ENCODE data around the gene LBHD2. TPM values are rescaled to one million over a fixed set of nuclear protein-coding genes. Genes with fewer than 3 reads are reported as not detected.

LBHD2 gene
- total RNA-seq, 1 donor from 2014 or later = not detected

DNA sequence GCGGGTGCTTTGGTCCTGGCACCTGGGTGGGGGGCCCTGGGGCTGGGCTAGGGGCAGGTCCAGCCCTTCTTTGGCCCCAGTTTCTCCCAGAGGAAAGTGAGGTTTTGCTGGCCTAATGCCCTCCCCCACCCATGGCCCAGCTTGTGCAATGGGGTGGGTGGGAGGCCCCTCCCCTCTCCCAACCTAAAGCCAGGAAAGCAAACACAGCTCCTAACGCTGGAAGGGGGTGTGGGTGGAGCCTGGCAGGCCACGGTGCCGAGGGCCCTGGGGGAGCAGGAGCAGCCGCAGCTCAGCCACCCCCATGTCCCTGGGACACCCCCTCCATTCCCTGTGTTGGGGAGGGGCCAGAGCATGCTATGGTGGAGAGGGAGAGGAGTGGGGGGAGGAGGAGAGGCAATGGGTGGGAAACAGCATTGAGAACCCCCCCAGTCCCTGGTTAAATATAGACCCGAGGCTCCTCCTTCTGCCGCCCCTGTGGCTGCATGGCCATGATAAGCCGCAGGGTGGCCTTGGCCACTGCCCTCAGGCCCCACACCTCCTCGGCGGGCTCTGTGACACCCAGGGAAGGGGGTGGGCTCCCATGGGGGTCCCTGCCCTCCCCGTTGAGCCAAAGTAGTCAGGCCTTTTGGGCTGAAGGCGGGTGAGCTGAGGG, 15.2 kb downstream of the LBHD2 start:
- no peaks in the 10 kb centered on the region for H3K9me3 Mint-ChIP-seq
- no peak overlapping the region for H3K27ac Mint-ChIP-seq
- no peaks in the 10 kb centered on the region for H3K4me1 Mint-ChIP-seq (ENCODE audit: low read depth)
- DNase-seq (ENCODE audit: low spot score) = no peak
- no peaks in the 10 kb centered on the region for H3K36me3 Mint-ChIP-seq (ENCODE audit: low read depth)
- intact Hi-C loops (cut with micrococcal nuclease) = no loop called here
- peaks cover 26% of the 10 kb centered on the region for H3K27me3 Mint-ChIP-seq (ENCODE audit: insufficient read depth)
- no peak overlapping the region for H3K4me3 Mint-ChIP-seq

DNA sequence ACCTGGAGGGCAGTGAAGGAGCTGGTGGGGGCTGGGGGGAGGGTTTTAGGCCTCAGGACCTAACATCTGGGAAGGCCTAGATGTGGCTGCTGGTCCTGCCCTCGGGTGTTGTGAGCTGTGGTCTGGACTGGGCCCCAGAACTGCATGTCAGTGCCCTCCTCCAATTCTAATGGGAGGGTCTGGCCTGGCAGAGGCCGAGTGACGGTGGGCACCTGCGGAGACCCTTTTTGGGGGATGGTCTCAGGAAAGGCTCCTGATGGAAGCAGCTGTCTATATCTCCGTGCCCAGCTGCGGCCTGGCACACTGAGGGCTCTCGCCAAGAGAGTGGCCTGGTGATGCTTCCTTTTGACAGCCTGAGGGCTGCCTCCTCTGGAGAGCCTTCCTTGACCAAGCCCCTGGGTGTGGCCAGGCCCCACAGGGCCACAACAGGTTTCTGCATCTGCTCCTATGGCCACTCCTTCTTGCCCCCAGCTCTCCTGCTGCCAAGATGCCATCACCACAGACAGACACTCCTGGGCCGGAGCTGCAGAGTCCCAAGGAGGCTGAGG, 15.8 kb downstream of the LBHD2 start:
- H3K36me3 Mint-ChIP-seq (ENCODE audit: low read depth) = no peaks in the 10 kb centered on the region

DNA sequence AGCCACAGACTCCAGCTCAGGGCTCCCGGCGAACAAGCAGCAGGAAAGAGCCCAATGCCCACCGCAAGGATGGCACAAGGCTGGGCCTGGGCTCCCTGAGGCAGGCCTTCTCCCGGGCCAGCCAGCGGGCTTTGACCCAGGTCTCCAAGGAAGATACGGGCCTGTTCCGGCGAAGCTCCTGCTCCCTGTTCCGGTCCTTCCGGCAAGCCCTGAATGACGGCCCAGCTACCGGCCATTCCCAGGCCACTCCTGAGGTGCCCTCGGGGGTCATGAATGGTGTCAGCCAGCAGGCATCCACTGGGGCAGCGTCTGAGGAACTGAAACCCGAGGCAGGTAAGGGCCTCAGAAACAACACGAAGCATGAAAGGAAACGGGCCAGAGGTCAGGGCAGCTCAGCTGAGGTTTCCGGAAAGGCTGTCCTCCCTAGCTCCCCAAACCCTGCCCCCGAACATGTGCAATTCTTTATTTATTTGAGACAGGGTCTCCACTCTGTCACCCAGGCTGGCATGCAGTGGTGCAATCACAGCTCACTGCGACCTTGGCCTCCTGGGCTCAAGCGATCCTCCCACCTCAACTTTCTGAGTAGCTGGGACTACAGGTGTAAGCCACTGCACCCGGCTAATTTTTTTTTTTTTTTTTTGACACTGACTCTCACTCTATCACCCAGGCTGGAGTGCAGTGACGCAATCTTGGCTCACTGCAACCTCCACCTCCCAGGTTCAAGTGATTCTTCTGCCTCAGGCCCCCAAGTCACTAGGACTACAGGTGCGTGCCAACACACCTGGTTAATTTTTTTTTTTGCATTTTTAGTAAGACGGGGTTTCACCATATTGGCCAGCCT, 16.5 kb downstream of the LBHD2 start:
- Mint-ChIP-seq H3K4me3 (no peak overlapping the region), H3K27me3 (ENCODE audit: insufficient read depth) (peaks cover 32% of the 10 kb centered on the region), H3K27ac (no peak overlapping the region), H3K4me1 (ENCODE audit: low read depth) (peaks cover 5% of the 10 kb centered on the region), H3K36me3 (ENCODE audit: low read depth) (no peaks in the 10 kb centered on the region), H3K9me3 (no peaks in the 10 kb centered on the region)
- intact Hi-C loops (cut with micrococcal nuclease) = no loop called here
- DNase-seq (ENCODE audit: low spot score) = no peak

More for the DNA sequence above, 15.8 kb downstream of the LBHD2 start:
- H3K9me3 Mint-ChIP-seq = no peaks in the 10 kb centered on the region
- DNase-seq (ENCODE audit: low spot score) = no peak
- H3K4me1 Mint-ChIP-seq (ENCODE audit: low read depth) = no peaks in the 10 kb centered on the region
- intact Hi-C loops (cut with micrococcal nuclease) = no loop called here
- H3K4me3 Mint-ChIP-seq = no peak overlapping the region
- H3K27me3 Mint-ChIP-seq (ENCODE audit: insufficient read depth) = peaks cover 27% of the 10 kb centered on the region
- no peak overlapping the region for H3K27ac Mint-ChIP-seq

DNA sequence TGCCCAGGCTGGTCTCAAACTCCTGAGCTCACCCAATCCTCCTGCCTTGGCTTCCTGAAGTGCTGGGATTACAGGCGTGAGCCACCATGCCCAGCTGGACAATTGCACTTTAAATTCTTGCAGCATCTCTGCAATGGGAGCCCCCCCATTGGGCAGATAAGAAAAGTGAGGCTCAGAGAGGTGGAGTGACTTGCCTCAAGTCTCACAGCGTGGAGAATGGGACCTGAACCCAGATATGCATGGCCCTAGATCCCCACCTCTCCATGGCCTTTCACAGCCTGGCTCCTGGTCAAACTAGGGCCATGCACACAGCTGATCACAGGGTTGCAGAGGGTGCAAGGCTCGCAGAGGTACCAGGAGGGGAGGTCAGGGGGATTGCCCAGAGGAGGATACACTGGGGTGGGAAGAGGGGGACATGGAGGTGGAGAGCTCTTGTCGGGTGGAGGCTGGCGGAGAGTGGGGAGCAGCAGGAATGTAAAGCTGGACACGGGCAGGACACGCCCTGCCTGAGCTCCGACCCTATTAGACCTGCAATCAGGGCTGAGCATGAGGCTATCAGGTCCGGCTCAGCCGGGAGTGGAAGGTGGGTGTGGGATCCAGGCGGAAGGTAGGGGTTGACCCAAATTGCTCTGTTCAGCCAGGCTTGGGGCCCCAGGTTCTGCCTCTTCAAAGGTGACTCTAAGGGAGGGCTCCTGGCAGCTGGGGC, 17.4 kb downstream of the LBHD2 start:
- intact Hi-C loops (cut with micrococcal nuclease) = no loop called here
- Mint-ChIP-seq H3K36me3 (ENCODE audit: low read depth) (no peaks in the 10 kb centered on the region), H3K4me3 (no peak overlapping the region), H3K9me3 (no peaks in the 10 kb centered on the region), H3K4me1 (ENCODE audit: low read depth) (peaks cover 5% of the 10 kb centered on the region), H3K27ac (no peak overlapping the region), H3K27me3 (ENCODE audit: insufficient read depth) (peaks cover 33% of the 10 kb centered on the region)
- no peak for DNase-seq (ENCODE audit: low spot score)

DNA sequence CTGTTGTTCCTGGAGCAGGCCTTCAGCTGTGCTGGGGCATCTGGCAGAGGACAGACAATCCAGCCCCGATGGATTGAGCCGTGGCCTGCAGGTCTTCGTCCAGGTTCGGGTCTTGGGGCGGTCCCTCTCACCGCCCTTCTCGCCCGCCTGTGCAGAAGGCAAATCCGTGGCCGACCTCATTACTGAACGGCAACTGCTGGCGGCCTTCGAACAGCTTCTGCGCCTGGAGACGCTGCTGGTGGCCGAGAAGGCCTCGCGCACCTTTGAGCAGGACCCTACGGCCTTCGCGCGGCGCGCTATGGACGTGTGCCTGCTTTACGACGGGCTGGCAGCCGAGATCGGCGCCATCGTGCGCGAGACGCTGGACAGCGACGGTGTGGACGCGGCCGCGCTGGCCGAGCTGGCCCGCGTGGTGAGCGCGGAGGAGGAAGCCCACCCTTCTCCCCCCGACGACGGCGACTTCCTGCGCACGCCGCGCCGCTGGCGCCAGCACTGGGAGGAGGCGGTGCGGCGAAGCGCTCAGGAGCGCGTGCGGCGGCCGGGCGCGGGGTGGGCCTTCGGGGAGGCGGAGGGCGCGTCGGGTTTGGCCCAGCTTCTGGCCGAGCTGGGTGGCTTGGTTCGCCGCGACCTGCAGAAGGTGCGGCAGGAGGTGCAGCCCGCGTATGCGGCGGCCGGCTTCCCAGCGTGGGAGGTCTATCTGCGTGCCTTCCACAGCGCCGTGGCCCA, 18.1 kb downstream of the LBHD2 start:
- Mint-ChIP-seq H3K4me1 (ENCODE audit: low read depth) (peaks cover 5% of the 10 kb centered on the region), H3K27ac (no peak overlapping the region), H3K9me3 (no peaks in the 10 kb centered on the region), H3K27me3 (ENCODE audit: insufficient read depth) (peaks cover 38% of the 10 kb centered on the region), H3K4me3 (no peak overlapping the region), H3K36me3 (ENCODE audit: low read depth) (no peaks in the 10 kb centered on the region)
- no peak for DNase-seq (ENCODE audit: low spot score)
- intact Hi-C loops (cut with micrococcal nuclease) = no loop called here

DNA sequence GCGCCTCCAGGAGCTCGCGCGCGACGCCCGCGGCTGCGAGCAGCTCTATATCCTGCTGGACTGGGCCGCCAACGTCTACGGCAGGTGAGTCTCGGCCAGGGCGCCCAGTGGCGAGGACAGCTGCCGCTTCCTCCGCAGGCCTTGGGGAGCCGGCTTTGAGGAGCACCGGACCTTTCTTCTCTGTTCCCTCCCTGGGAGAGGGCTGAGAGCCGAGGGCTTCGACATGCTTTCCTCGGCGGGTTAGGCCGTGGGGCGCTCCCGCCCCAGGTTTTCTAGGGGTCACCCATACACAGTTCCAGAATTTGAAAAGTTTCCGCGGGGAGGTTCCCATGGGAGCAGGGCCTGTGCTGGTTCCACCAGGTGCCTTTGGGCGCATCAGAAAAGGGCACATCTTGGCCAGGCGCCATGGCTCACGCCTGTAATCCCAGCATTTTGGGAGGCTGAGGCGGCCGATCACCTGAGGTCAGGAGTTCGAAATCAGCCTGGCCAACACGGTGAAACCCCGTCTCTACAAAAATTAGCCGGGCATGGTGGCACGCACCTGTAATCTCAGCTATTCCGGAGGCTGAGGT, 18.8 kb downstream of the LBHD2 start:
- Mint-ChIP-seq H3K36me3 (ENCODE audit: low read depth) (no peaks in the 10 kb centered on the region), H3K27me3 (ENCODE audit: insufficient read depth) (peaks cover 38% of the 10 kb centered on the region), H3K9me3 (no peaks in the 10 kb centered on the region), H3K4me3 (no peak overlapping the region), H3K27ac (no peak overlapping the region), H3K4me1 (ENCODE audit: low read depth) (peaks cover 5% of the 10 kb centered on the region)
- DNase-seq (ENCODE audit: low spot score) = no peak
- intact Hi-C loops (cut with micrococcal nuclease) = no loop called here

DNA sequence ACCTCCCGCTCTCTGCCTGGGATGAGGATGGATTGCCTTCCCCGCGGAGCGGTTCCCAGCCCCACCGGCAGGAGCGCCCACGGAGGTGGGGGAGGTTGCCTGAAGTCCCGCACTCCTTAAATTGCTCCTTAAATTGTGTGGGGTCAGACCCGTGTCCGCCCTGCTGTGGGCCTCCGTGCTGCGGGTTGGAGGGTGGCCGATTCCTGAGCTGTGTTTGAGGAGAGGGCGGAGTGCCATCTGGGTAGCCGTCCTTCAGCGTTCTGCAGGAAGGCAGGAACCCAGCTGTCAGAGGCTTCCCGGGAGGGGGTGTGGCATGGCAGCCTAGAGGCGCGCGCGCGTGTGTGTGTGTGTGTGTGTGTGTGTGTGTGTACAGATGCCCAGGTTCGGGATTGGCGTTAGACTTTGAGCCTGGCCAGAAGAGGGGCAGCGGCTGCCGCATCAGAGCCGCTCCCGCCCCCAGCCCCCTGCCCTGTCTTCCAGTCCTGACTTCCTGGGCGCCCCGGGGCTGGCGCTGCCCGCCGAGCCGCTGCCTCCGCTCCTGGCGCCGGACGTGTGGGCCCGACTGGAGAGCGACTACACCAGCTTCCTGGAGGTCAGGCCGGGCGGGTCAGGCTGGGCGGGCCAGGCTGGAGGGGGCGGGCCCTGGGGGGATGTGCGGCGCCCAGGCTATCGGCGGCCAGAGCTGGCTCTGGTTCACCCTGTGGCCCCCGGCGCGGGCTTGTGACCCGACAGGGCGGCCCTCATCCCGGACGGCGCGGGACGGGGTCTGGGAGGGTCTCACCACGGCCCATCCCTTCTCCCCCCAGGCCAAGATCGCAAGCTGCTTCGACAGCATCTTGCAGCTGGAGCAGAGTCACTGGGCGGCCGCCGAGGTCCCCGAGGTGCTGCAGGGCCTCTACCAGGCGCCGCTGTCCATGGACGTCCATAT, 19.7 kb downstream of the LBHD2 start:
- H3K4me1 Mint-ChIP-seq (ENCODE audit: low read depth) = peaks cover 5% of the 10 kb centered on the region
- H3K9me3 Mint-ChIP-seq = no peaks in the 10 kb centered on the region
- H3K27me3 Mint-ChIP-seq (ENCODE audit: insufficient read depth) = peaks cover 38% of the 10 kb centered on the region
- no peak for DNase-seq (ENCODE audit: low spot score)
- H3K27ac Mint-ChIP-seq = no peak overlapping the region
- H3K4me3 Mint-ChIP-seq = peak overlapping the region; percentile 53
- no peaks in the 10 kb centered on the region for H3K36me3 Mint-ChIP-seq (ENCODE audit: low read depth)
- intact Hi-C loops (cut with micrococcal nuclease) = loop anchor here (2.0 kb wide), 1 partner anchor 37 kb away; no protein-coding TSS in a partner anchor

DNA sequence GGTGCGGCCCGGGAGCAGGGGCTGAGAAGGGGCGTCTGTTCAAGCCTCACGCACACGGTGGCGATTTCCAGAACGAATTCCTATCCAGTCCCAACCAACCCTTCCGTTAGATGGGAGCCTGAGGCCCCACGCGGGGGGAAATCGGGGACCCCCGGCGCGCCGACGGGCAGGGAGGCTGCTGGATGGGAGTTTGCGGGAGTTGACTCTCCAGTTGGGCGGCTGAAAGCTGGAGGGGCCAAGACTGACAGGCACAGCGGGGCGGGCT, 20.3 kb downstream of the LBHD2 start:
- Mint-ChIP-seq H3K36me3 (ENCODE audit: low read depth) (no peaks in the 10 kb centered on the region), H3K27me3 (ENCODE audit: insufficient read depth) (peaks cover 38% of the 10 kb centered on the region), H3K9me3 (no peaks in the 10 kb centered on the region), H3K4me3 (no peak overlapping the region), H3K4me1 (ENCODE audit: low read depth) (peaks cover 5% of the 10 kb centered on the region), H3K27ac (no peak overlapping the region)
- no peak for DNase-seq (ENCODE audit: low spot score)
- intact Hi-C loops (cut with micrococcal nuclease) = loop anchor here (2.0 kb wide), 1 partner anchor 36 kb away; no protein-coding TSS in a partner anchor

DNA sequence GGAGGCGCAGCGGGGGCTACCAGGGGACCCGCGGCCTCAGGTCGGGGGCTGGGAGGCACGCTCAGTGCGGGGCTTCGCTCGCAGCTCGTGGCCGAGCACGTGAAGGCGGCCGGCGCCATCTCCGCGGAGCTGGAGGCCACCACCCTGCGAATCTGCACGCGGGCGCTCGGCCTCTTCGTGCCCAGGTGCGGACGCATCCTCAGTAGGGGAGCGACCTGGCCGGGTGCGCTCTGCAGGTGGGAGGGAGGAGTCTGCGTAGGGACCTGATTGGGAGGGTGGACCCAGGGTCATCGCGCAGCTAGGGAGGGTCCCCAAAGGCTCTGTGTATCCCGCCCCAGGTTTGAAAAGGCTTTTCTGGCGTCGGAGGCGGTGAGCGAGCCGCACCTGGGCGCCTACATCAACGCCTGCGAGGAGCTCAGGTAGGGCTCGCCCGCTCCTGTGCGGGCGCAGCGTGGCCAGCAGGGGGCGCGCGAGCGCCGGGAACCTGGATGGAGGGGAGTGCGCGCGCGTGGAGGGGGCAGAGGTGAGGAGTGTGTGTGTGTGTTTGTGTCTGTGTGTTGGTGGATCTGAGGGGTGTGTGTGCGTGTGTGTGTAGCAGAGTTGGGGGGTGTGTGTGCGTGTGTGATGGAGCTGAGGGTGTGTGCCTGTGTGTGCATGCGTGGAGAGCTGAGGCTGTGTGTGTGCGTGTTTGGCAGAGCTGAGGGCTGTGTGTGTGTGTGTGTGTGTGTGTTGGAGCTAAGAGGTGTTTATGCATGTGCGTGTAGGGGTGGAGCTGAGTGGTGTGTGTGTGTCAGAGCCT, 20.8 kb downstream of the LBHD2 start:
- peaks cover 5% of the 10 kb centered on the region for H3K4me1 Mint-ChIP-seq (ENCODE audit: low read depth)
- H3K4me3 Mint-ChIP-seq = no peak overlapping the region
- peak; percentile 65 for DNase-seq (ENCODE audit: low spot score)
- no peaks in the 10 kb centered on the region for H3K36me3 Mint-ChIP-seq (ENCODE audit: low read depth)
- peaks cover 38% of the 10 kb centered on the region for H3K27me3 Mint-ChIP-seq (ENCODE audit: insufficient read depth)
- intact Hi-C loops (cut with micrococcal nuclease) = loop anchor here (1.0 to 2.0 kb wide), 3 partner anchors 36 to 187 kb away; no protein-coding TSS in a partner anchor
- no peak overlapping the region for H3K27ac Mint-ChIP-seq
- H3K9me3 Mint-ChIP-seq = no peaks in the 10 kb centered on the region

DNA sequence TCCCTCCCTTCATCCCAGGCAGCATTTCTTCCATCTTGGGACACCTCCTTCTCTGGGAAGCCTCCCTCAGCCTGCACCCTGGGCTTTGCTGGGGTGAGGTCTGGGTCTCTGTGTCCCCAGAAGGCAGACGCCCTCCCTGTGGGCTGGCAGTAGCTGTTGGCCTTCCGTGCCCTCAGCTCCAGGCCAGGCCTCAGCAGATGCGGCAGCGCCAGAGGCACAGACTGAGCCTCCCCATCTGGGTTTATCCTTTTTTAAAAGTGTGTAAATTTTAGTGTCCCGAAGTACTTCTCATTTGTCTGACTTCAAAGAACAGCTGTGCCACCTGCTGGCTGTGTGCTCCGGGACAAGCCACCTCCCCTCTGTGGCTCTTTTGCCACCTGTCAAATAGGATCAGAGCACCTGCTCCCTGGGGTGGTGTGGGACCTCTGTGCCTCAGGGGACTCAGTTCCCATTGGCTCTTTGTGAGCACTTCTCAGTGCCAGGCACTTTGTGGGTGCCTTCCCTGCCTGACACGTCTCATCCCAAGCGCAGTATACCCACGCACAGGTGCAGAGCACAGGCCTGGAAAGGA, 21.7 kb downstream of the LBHD2 start:
- H3K4me3 Mint-ChIP-seq = no peak overlapping the region
- no peak overlapping the region for H3K27ac Mint-ChIP-seq
- DNase-seq (ENCODE audit: low spot score) = no peak
- peaks cover 5% of the 10 kb centered on the region for H3K4me1 Mint-ChIP-seq (ENCODE audit: low read depth)
- intact Hi-C loops (cut with micrococcal nuclease) = loop anchor here (1.0 to 2.0 kb wide), 3 partner anchors 35 to 187 kb away; no protein-coding TSS in a partner anchor
- H3K27me3 Mint-ChIP-seq (ENCODE audit: insufficient read depth) = peaks cover 38% of the 10 kb centered on the region
- H3K9me3 Mint-ChIP-seq = no peaks in the 10 kb centered on the region
- no peaks in the 10 kb centered on the region for H3K36me3 Mint-ChIP-seq (ENCODE audit: low read depth)

DNA sequence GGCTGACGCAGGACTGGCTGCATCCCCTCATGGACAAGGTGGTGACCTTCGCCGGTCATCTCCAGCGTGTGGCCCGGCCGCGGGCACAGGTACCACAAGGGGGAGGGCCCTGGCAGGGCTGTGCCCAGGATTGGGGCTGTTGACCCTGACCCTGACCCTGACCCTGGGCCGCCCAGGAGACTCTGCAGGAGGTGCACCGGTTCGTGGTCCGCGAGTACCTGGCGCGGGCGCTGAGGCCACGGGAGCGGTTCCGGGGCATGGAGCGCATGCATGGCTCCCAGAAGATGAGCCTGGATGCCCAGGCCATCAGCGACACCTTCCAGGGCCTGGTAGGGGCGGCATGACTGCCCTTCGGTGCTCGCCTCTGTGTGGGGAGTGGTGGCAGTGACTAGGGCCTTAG, 23.4 kb downstream of the LBHD2 start:
- Mint-ChIP-seq H3K4me1 (ENCODE audit: low read depth) (peaks cover 5% of the 10 kb centered on the region), H3K9me3 (no peaks in the 10 kb centered on the region), H3K4me3 (no peak overlapping the region), H3K27ac (no peak overlapping the region), H3K27me3 (ENCODE audit: insufficient read depth) (peaks cover 23% of the 10 kb centered on the region), H3K36me3 (ENCODE audit: low read depth) (no peaks in the 10 kb centered on the region)
- intact Hi-C loops (cut with micrococcal nuclease) = no loop called here
- DNase-seq (ENCODE audit: low spot score) = no peak

Data from activated T-helper 1 cell treated with anti-CD3 and anti-CD28 coated beads, Interleukin-12 subunit alpha, Interleukin-12 subunit beta, Interleukin-2, Interleukin-4 antibody, amounts not matched to agents 30 ng/mL and 10 ng/mL and 1 ng/mL, durations not matched to agents 14 hours and 24 hours and 36 hours (primary cell).